Activated CD8-positive, alpha-beta memory T cell treated with anti-CD3 and anti-CD28 coated beads, Interleukin-2, amount 50 U/mL, for 1 hour (primary cell): ENCODE measurements around the gene RBM28.

Experiments used
- DNase-seq: peaks from one replicate; pipeline ENCODE4 v3.0.0-alpha.2; 2020; ENCODE audit errors: extremely low read depth

The RBM28 gene

DNA sequence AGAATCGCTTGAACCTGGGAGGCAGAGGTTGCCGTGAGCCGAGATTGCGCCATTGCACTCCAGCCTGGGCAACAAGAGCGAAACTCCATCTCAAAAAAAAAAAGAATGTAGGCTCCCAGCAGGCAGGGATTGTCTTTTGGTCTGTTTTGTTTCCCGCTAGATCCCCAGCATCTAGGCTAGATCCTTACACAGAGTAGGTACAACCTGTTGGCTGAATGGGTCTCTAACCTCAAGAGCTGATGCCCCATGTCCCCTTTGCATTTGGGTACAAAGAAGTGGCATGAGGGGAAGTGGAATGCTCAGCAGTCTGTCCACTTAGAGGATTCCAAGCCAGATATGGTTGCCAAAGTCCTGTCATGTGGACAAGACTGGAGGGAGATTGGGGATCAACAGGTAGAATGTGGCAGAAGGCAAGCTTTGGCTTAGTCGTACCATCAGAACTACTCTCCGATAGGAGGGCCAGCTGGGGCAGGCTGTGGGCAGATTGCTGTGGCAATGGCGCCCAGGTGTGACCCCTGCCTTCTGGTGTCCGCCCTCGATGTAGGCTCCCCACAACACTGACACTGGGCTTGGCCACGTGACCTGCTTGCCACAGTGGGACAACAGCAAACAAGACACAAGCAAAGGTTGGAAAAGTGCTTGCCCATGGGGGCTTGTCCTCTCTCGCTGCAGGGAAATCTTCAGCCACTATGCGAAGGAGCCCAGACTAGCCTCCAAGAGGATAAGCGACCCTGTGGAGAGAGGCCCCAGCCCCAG, 81.3 kb downstream of the RBM28 start:
- no peak for DNase-seq

- DNase-seq, result no peak
These were observed 83.5 kb downstream of the RBM28 start for GRCh38 chr7:128260069-128260795.

DNA sequence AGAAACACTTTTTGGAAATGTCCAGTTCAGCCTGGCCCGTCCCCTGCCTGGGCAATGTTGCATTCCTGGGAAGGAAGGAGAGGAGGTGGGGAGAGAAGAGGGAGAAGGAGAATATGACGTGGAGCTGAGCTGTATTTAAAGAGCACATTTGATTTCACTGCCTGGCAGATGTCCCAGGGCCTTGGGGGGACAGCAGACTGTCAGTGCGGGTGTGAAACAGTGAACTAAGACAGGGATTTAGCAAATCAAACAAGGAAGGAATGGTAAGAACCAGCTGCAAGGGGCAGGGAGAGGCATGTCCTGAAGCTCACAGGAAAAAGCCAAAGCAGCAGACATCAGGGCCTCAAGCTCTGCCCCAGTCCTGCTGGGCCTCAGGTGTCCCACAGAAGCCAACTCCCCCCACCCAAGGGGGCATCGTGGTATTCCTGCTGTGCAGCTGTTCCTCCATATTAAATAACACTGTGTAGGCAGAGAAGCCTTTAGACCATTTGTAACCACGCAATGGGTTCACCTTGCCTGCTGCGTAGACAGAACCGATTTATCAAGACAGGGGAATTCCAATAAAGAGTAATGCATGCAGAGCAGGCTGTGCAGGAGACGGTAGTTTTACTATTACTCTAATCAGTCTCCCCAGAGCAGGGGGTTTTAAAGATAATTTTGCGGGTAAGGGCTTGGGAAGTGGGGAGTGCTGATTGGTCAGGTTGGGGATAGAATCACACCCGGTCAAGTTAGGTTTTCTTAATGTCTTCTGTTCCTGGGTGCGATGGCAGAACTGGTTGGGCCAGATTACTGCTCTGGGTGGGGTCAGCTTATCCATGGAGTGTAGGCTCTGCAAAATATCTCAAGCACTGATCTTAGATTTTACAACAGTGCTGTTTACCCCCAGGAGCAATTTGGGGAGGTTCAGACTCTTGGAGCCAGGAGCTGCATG, 84.3 kb downstream of the RBM28 start:
- DNase-seq, result no peak

DNA sequence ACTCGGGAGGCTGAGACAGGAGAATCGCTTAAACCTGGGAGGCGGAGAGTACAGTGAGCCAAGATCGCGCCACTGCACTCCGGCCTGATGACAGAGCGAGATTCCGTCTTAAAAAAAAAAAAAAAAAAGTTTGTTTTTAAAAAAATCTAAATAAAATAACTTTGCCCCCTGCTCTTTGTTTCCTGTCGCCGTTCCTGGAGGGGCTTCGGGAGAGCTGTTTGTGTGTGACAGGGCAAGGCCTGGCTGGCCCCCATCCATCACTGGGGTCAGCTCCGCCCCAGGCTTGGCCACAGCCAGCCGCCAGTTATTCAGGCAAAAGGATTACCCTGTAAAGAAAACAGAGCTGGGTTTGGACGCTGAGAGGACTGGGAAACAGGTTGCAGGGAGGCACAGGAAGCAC, 86.2 kb downstream of the RBM28 start:
- DNase-seq, result no peak

DNA sequence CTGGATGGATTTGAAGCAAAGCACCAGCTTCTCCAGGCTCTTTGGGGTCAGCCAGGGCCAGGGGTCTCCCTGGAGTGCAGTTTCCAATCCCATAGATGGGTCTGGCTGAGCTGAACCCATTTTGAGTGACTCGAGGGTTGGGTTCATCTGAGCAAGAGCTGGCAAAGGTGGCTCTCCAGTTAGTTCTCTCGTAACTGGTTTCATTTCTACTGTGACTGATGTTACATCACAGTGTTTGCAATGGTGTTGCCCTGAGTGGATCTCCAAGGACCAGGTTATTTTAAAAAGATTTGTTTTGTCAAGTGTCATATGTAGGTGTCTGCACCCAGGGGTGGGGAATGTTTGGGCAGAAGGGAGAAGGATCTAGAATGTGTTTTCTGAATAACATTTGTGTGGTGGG, 88.4 kb downstream of the RBM28 start:
- no peak for DNase-seq

- DNase-seq, result no peak
These were observed 89.2 kb downstream of the RBM28 start for GRCh38 chr7:128254470-128254869.

- DNase-seq, result no peak
These were observed 90.0 kb downstream of the RBM28 start for GRCh38 chr7:128253701-128254100.

- no peak for DNase-seq
These were observed 92.4 kb downstream of the RBM28 start for GRCh38 chr7:128251337-128251736.
